ENCODE data around the gene MTUS2. TPM values are rescaled to one million over a fixed set of nuclear protein-coding genes. Genes with fewer than 3 reads are reported as not detected.
A peak's percentile ranks its signal among the peaks of the same experiment; 100 is the strongest.

MTUS2 gene
- total and polyA plus RNA-seq, 9 of the 15 experiments (the other 6 are each of a cell fraction or from before 2014, with no cell fraction given), result 0.01 to 0.28 (median 0.06) TPM; not detected in 1

DNA sequence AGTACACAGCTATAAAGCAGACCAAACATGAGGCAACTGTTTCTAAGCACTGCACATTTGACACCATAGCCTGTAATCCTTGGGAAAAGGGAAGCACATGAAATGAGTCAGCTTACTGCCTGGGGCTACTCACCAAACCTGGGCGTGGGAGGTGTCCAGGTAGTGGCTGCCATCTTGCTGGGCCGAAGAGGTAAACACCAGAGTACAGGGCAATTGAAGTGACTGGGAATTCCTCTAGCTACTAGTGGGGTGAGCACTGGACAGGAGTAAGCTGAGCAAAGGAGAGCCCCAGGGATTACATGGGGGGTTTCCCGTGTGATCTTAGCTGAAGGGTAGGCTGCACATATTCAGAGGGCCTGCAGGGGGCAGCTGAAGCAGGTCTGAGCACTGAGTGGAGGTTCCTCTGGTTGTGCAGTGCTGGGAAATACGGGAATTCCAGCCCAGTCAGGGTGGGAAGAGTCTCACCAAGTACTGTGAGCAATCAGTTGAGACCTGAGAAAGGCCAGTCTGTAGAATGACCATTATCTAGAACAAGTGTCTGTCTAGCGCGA, 634.9 kb downstream of the MTUS2 start:
- Histone ChIP-seq H3K9me1 (ENCODE audit: control insufficient read depth, insufficient read depth, low read length) (no peaks in the 10 kb centered on the region), H3K4me2 (ENCODE audit: insufficient read depth, low read length) (peak overlapping the region; percentile 41), H3K9ac (ENCODE audit: insufficient read depth in 1 of 2, low read depth in 2 of 2, low read length in 2 of 2) (peak overlapping the region in 1 of 2 experiments; percentile 45; a peak in 2 of 4 replicates), H3K36me3 (ENCODE audit: control insufficient read depth, insufficient read depth, low read length) (no peaks in the 10 kb centered on the region; the same call in 2 of the 3 replicates), H3K27ac (ENCODE audit: extremely low read depth, low read depth, low read length) (peak overlapping the region; percentile 89), H2AFZ (ENCODE audit: low read depth, low read length) (peak overlapping the region; percentile 91), H4K20me1 (replicated peaks; ENCODE audit: control insufficient read depth, insufficient read depth, low read length) (no peaks in the 10 kb centered on the region), H3K4me1 (replicated peaks in 1 of 2; ENCODE audit: control insufficient read depth in 2 of 2, insufficient read depth in 2 of 2, low read length in 2 of 2) (peaks cover 14 to 47% of the 10 kb centered on the region in 2 experiments), H3K4me3 (no peak overlapping the region), H3K27me3 (ENCODE audit: control insufficient read depth in 2 of 2, insufficient read depth in 2 of 2, low read length in 2 of 2) (no peaks in the 10 kb centered on the region), H3K79me2 (ENCODE audit: control insufficient read depth, insufficient read depth, low read length) (no peaks in the 10 kb centered on the region), H3K9me3 (replicated peaks; ENCODE audit: control insufficient read depth, insufficient read depth, low read depth, low read length) (peaks cover 3% of the 10 kb centered on the region; the same call in 1 of the 2 replicates)
- in situ Hi-C loops (cut with MboI) (no loop called here), intact Hi-C loops (cut with micrococcal nuclease) (loop anchor here (1.0 kb wide), 1 partner anchor 17 kb away; no protein-coding TSS in a partner anchor)
- DNase-seq (ENCODE audit: extremely low read depth in 1 of 4, low spot score in 3 of 4) (peak; percentile 32 to 42 (median 38)), FAIRE-seq (peak; percentile 72), ATAC-seq (peak; percentile 83)
- WGBS (ENCODE audit: insufficient coverage, low coverage, missing lambda C conversion rate), result 22% methylated on average over 6 of the region's 6 CpGs
- ChIA-PET CTCF (ENCODE audit: low intra/inter-chr PET ratio) (interaction anchor here (1.6 kb wide), 1 partner anchor 18 kb away, joined by 3 read pairs; no protein-coding TSS in a partner anchor), POLR2A (interaction anchor here (1.1 kb wide), 1 partner anchor 9 kb away, joined by 3 read pairs; no protein-coding TSS in a partner anchor)
- BruUV-seq (replicated peaks), result no TSS peak
- TF ChIP-seq PCBP1 (IDR thresholded peaks at IDR 0.05; ENCODE audit: low read depth, low read length, poor library complexity, severe bottlenecking), result no peak
- TF ChIP-seq, protein P1, sequence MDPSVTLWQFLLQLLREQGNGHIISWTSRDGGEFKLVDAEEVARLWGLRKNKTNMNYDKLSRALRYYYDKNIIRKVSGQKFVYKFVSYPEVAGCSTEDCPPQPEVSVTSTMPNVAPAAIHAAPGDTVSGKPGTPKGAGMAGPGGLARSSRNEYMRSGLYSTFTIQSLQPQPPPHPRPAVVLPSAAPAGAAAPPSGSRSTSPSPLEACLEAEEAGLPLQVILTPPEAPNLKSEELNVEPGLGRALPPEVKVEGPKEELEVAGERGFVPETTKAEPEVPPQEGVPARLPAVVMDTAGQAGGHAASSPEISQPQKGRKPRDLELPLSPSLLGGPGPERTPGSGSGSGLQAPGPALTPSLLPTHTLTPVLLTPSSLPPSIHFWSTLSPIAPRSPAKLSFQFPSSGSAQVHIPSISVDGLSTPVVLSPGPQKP (CRISPR knock-in tag; IDR thresholded peaks at IDR 0.05), result no peak
- TF ChIP-seq MAFK (IDR thresholded peaks at IDR 0.05; ENCODE audit: low read length), result no peak
- no peak; the same call in 1 of the 2 replicates for TF ChIP-seq ZNF175 (CRISPR knock-in tag; IDR thresholded peaks at IDR 0.05; ENCODE audit: low read depth)
- no peak for TF ChIP-seq PTBP1 (IDR thresholded peaks at IDR 0.05; ENCODE audit: low read depth, low read length)
- TF ChIP-seq CBX2 (IDR thresholded peaks at IDR 0.05; ENCODE audit: insufficient read depth, low read length, poor library complexity, severe bottlenecking), result no peak
- TF ChIP-seq CREM (IDR thresholded peaks at IDR 0.05; ENCODE audit: low read depth), result no peak
- no peak for TF ChIP-seq ZNF583 (CRISPR knock-in tag; IDR thresholded peaks at IDR 0.05)
- no peak for TF ChIP-seq ZBTB34 (CRISPR knock-in tag; IDR thresholded peaks at IDR 0.05)
- TF ChIP-seq TCF7L2 (IDR thresholded peaks at IDR 0.05; ENCODE audit: low read depth, low read length), result no peak
- TF ChIP-seq GTF2A2 (tag; IDR thresholded peaks at IDR 0.05), result no peak
- TF ChIP-seq HDAC6 (IDR thresholded peaks at IDR 0.05; ENCODE audit: low read depth, low read length), result no peak
- no peak for TF ChIP-seq ETS2 (tag; IDR thresholded peaks at IDR 0.05; ENCODE audit: borderline replicate concordance, poor library complexity, severe bottlenecking)
- TF ChIP-seq, protein P2, sequence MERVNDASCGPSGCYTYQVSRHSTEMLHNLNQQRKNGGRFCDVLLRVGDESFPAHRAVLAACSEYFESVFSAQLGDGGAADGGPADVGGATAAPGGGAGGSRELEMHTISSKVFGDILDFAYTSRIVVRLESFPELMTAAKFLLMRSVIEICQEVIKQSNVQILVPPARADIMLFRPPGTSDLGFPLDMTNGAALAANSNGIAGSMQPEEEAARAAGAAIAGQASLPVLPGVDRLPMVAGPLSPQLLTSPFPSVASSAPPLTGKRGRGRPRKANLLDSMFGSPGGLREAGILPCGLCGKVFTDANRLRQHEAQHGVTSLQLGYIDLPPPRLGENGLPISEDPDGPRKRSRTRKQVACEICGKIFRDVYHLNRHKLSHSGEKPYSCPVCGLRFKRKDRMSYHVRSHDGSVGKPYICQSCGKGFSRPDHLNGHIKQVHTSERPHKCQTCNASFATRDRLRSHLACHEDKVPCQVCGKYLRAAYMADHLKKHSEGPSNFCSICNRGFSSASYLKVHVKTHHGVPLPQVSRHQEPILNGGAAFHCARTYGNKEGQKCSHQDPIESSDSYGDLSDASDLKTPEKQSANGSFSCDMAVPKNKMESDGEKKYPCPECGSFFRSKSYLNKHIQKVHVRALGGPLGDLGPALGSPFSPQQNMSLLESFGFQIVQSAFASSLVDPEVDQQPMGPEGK (CRISPR knock-in tag; IDR thresholded peaks at IDR 0.05; ENCODE audit: borderline replicate concordance), result no peak
- TF ChIP-seq, protein P3, sequence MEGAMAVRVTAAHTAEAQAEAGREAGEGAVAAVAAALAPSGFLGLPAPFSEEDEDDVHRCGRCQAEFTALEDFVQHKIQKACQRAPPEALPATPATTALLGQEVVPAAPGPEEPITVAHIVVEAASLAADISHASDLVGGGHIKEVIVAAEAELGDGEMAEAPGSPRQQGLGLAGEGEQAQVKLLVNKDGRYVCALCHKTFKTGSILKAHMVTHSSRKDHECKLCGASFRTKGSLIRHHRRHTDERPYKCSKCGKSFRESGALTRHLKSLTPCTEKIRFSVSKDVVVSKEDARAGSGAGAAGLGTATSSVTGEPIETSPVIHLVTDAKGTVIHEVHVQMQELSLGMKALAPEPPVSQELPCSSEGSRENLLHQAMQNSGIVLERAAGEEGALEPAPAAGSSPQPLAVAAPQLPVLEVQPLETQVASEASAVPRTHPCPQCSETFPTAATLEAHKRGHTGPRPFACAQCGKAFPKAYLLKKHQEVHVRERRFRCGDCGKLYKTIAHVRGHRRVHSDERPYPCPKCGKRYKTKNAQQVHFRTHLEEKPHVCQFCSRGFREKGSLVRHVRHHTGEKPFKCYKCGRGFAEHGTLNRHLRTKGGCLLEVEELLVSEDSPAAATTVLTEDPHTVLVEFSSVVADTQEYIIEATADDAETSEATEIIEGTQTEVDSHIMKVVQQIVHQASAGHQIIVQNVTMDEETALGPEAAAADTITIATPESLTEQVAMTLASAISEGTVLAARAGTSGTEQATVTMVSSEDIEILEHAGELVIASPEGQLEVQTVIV (CRISPR knock-in tag; IDR thresholded peaks at IDR 0.05; ENCODE audit: borderline replicate concordance), result no peak

Data from K562 (cell line).